Measurements from ENCODE around the gene PHAF1.

GRCh38 chr16:67157892-67158635 is 48.3 kb downstream of the PHAF1 start:
- no peak for TF ChIP-seq CTCF (IDR thresholded peaks at IDR 0.05)
- TF ChIP-seq POLR2A (IDR thresholded peaks at IDR 0.05): no peak
